HEK293 (cell line): Measurements from ENCODE around the gene FYB1.

Experiments used
- GLI4 ChIP-seq: fragments of 450-650 bp; formaldehyde crosslinking; IDR thresholded peaks from 2 replicates; pipeline ENCODE4 v1.5.1; 2016; ENCODE audit warnings: missing biosample characterization, missing genetic modification characterization
- SALL2 ChIP-seq: fragments of 450-650 bp; formaldehyde crosslinking; IDR thresholded peaks from 2 replicates; pipeline ENCODE4 v1.5.0; 2017; ENCODE audit warnings: missing biosample characterization, mild to moderate bottlenecking, missing genetic modification characterization, borderline replicate concordance
- YY1 ChIP-seq: fragments of 450-650 bp; formaldehyde crosslinking; IDR thresholded peaks from 2 replicates; pipeline ENCODE4 v1.5.1; 2018; ENCODE audit warnings: missing biosample characterization, missing genetic modification characterization
- ZBTB20 ChIP-seq: fragments of 450-650 bp; formaldehyde crosslinking; IDR thresholded peaks from 2 replicates; pipeline ENCODE4 v1.5.1; 2016; ENCODE audit warnings: missing biosample characterization, missing genetic modification characterization
- ZNF112 ChIP-seq: fragments of 450-650 bp; formaldehyde crosslinking; IDR thresholded peaks from 2 replicates; pipeline ENCODE4 v1.5.0; 2017; ENCODE audit warnings: missing biosample characterization, missing genetic modification characterization
- ZNF549 ChIP-seq: fragments of 450-650 bp; IDR thresholded peaks from 2 replicates; pipeline ENCODE4 v1.5.1; 2018; ENCODE audit warnings: missing biosample characterization, missing genetic modification characterization, mild to moderate bottlenecking, inconsistent platforms, moderate library complexity
- ZNF560 ChIP-seq: fragments of 450-650 bp; formaldehyde crosslinking; IDR thresholded peaks from 2 replicates; pipeline ENCODE4 v1.5.1; 2017; ENCODE audit warnings: missing biosample characterization, missing genetic modification characterization, borderline replicate concordance
- TF ChIP-seq, protein P1 (sequence below): fragments of 450-650 bp; formaldehyde crosslinking; IDR thresholded peaks from 2 replicates; pipeline ENCODE4 v1.5.1; 2016; ENCODE audit warnings: missing biosample characterization, missing genetic modification characterization

DNA sequence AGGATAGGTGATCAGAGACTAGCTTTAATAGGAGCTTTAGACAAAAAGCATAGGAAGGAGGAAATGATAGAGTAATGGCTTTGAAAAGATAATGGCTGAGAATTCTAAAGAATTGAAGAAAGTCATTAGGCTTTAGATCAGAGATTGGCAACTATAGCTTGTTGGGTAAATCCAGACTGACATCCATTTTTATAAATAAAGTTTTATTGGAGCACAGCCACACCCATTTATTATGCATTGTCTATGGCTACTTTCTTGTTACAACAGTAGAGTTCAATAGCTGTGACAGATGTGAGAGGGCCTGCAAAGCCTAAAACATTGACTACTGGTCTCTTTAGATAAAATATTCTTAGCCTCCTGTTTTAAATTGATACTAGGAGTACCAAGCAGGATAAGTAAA is 40.7 kb upstream of the FYB1 start:
- TF ChIP-seq ZNF112 (tag by site-specific recombination) (no peak), ZNF560 (tag by site-specific recombination) (no peak), SALL2 (tag by site-specific recombination) (no peak), ZNF549 (no peak), ZBTB20 (no peak), YY1 (tag by site-specific recombination) (no peak), GLI4 (tag by site-specific recombination) (no peak)
- TF ChIP-seq, protein P1, sequence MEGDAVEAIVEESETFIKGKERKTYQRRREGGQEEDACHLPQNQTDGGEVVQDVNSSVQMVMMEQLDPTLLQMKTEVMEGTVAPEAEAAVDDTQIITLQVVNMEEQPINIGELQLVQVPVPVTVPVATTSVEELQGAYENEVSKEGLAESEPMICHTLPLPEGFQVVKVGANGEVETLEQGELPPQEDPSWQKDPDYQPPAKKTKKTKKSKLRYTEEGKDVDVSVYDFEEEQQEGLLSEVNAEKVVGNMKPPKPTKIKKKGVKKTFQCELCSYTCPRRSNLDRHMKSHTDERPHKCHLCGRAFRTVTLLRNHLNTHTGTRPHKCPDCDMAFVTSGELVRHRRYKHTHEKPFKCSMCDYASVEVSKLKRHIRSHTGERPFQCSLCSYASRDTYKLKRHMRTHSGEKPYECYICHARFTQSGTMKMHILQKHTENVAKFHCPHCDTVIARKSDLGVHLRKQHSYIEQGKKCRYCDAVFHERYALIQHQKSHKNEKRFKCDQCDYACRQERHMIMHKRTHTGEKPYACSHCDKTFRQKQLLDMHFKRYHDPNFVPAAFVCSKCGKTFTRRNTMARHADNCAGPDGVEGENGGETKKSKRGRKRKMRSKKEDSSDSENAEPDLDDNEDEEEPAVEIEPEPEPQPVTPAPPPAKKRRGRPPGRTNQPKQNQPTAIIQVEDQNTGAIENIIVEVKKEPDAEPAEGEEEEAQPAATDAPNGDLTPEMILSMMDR (tag by site-specific recombination), result no peak
